K562 (cell line): ENCODE measurements around the gene SPRING1. TPM values are rescaled to one million over a fixed set of nuclear protein-coding genes. Genes with fewer than 3 reads are reported as not detected.

Source experiments
- BHLHE40 ChIP-seq: IDR thresholded peaks from 2 replicates; pipeline ENCODE4 v1.6.1; 2011; ENCODE audit warnings: low read length, improper control_type of control experiment
- CBFA2T2 ChIP-seq: fragments of 450-650 bp; conservative IDR thresholded peaks from 2 replicates; pipeline ENCODE4 v1.6.1; 2017; ENCODE audit warnings: mild to moderate bottlenecking
- EHMT2 ChIP-seq: fragments of 450-650 bp; IDR thresholded peaks from 2 replicates; pipeline ENCODE4 v1.6.1; 2018; ENCODE audit warnings: antibody characterized with exemption
- FOS ChIP-seq: IDR thresholded peaks from 3 replicates; pipeline ENCODE4 v1.6.1; 2011; ENCODE audit not compliant: insufficient read length; ENCODE audit errors: extremely low read depth
- JUNB ChIP-seq: fragments of 450-650 bp; formaldehyde crosslinking; conservative IDR thresholded peaks from 2 replicates; pipeline ENCODE4 v1.4.0; 2020; ENCODE audit warnings: mild to moderate bottlenecking
- NFXL1 ChIP-seq: fragments of 450-650 bp; formaldehyde crosslinking; IDR thresholded peaks from 2 replicates; pipeline ENCODE4 v1.4.0; 2021; ENCODE audit warnings: mild to moderate bottlenecking
- NR2C2 ChIP-seq, 2 experiments: fragments of 200-800 bp in 1 of 2; sonication (Bioruptor generic) in 1 of 2; sonication (generic) in 1 of 2; formaldehyde crosslinking in 1 of 2; IDR thresholded peaks; 2 replicates each; pipeline versions ENCODE4 v1.6.1 to v1.8.0; 2016 to 2022; ENCODE audit warnings: mild to moderate bottlenecking in 1 of 2, missing compliant biosample characterization in 1 of 2, missing genetic modification characterization in 1 of 2, missing genetic modification reagents in 1 of 2
- POU5F1 ChIP-seq: fragments of 150-350 bp; IDR thresholded peaks from 2 replicates; pipeline ENCODE4 v1.6.1; 2014; ENCODE audit warnings: borderline replicate concordance, low read length, low read depth, mild to moderate bottlenecking; ENCODE audit not compliant: partially characterized antibody
- RAD51 ChIP-seq: fragments of 450-650 bp; IDR thresholded peaks from 2 replicates; pipeline ENCODE4 v1.7.1; 2016; ENCODE audit warnings: low read depth, mild to moderate bottlenecking, borderline replicate concordance
- TFAP4 ChIP-seq: sonication (generic); formaldehyde crosslinking; IDR thresholded peaks from 2 replicates; pipeline ENCODE4 v1.8.0; 2022; ENCODE audit warnings: missing genetic modification reagents, mild to moderate bottlenecking, moderate library complexity, borderline replicate concordance
- USF1 ChIP-seq: sonication (generic); formaldehyde crosslinking; IDR thresholded peaks from 2 replicates; pipeline ENCODE4 v1.9.0; 2022; ENCODE audit warnings: mild to moderate bottlenecking, missing genetic modification reagents
- USF2 ChIP-seq: sonication (generic); formaldehyde crosslinking; IDR thresholded peaks from 2 replicates; pipeline ENCODE4 v1.5.0; 2020; ENCODE audit warnings: missing genetic modification reagents
- ZBTB33 ChIP-seq: sonication (generic); formaldehyde crosslinking; IDR thresholded peaks from 2 replicates; pipeline ENCODE4 v1.8.1; 2023; ENCODE audit warnings: mild to moderate bottlenecking, missing genetic modification reagents
- ZNF347 ChIP-seq: fragments of 450-650 bp; formaldehyde crosslinking; IDR thresholded peaks from 2 replicates; pipeline ENCODE4 v1.4.0; 2020; ENCODE audit warnings: low read depth, mild to moderate bottlenecking, moderate library complexity
- polyA plus RNA-seq, 8 experiments: library from polyadenylated mRNA; depleted of rRNA in 4 of 8; stranded (reverse) in 5 of 8; unstranded in 3 of 8; fragments of >200 nt; fragmentation: Nextera tagmentation in 2 of 8; fragmentation: Illumina TruSeq in 1 of 8; extraction: Ambion mirVana in 2 of 8; extraction: Trizol in 1 of 8; gene quantifications; 2 replicates each; pipeline versions ENCODE4 v1.2.1 to v1.2.3, GENCODE V29; 2011 to 2014; ENCODE audit warnings: inconsistent platforms in 1 of 8, missing spikeins in 1 of 8
- total RNA-seq, 7 experiments: library from RNA; depleted of rRNA in 6 of 7; stranded (reverse); fragments of >200 nt in 6 of 7; fragmentation: Illumina TruSeq in 2 of 7; extraction: Trizol in 2 of 7; gene quantifications; 2 replicates each; pipeline versions ENCODE4 v1.2.1 to v1.2.3, GENCODE V29; 2011 to 2021; ENCODE audit warnings: low replicate concordance in 1 of 7

SPRING1 gene
- total and polyA plus RNA-seq, 9 of the 15 experiments (the other 6 are each of a cell fraction or from before 2014, with no cell fraction given) = 1.1 to 20.0 (median 8.0) TPM

GRCh38 chr12:116784238-116784612 is 46.4 kb upstream of the SPRING1 start (continued):
- TF ChIP-seq ZBTB33 (CRISPR knock-in tag) = peak; percentile 56
- no peak for TF ChIP-seq POU5F1
- TF ChIP-seq NR2C2 (CRISPR knock-in tag; IDR thresholded peaks at IDR 0.05) = no peak
- no peak for TF ChIP-seq NR2C2 (tag; IDR thresholded peaks at IDR 0.05)
- no peak for TF ChIP-seq ZNF347 (CRISPR knock-in tag)
- TF ChIP-seq USF1 = peak; percentile 94
- peak; percentile 44 for TF ChIP-seq CBFA2T2
- peak; percentile 16; the same call in 1 of the 2 replicates for TF ChIP-seq BHLHE40
- TF ChIP-seq NFXL1 (CRISPR knock-in tag) = no peak
- peak; percentile 48 for TF ChIP-seq FOS
- peak; percentile 67; the same call in 1 of the 2 replicates for TF ChIP-seq TFAP4
- no peak for TF ChIP-seq JUNB (CRISPR knock-in tag)
- TF ChIP-seq EHMT2 = peak; percentile 54; the same call in 1 of the 2 replicates
- peak; percentile 91 for TF ChIP-seq RAD51
- TF ChIP-seq USF2 (CRISPR knock-in tag) = peak; percentile 93
